H1 (cell line): ENCODE data around the gene ATP5F1E.

ENCODE experiments used
- CEBPB ChIP-seq: IDR thresholded peaks from 2 replicates; pipeline ENCODE4 v1.6.1; 2012; ENCODE audit warnings: low read depth, low read length
- EZH2 ChIP-seq: fragments of 200-600 bp; sonication (generic); IDR thresholded peaks from 2 replicates; pipeline ENCODE4 v1.7.1; 2012; ENCODE audit warnings: low read depth, mild to moderate bottlenecking, moderate library complexity, low read length, inconsistent platforms; ENCODE audit not compliant: severe bottlenecking
- POLR2AphosphoS5 ChIP-seq: IDR thresholded peaks from 2 replicates; pipeline ENCODE4 v1.6.1; 2011; ENCODE audit warnings: low read depth, low read length
- TF ChIP-seq, protein P1 (sequence below), 3 experiments: IDR thresholded peaks; 1 replicate in 2 of 3; 2 replicates in 1 of 3; pipeline versions ENCODE4 v1.5.1 to v1.6.1; 2011; ENCODE audit warnings: low read length in 3 of 3, mild to moderate bottlenecking in 3 of 3, inconsistent platforms in 2 of 3, low read depth in 1 of 3, moderate library complexity in 1 of 3; ENCODE audit not compliant: insufficient read depth in 1 of 3; ENCODE audit errors: control extremely low read depth in 1 of 3

DNA sequence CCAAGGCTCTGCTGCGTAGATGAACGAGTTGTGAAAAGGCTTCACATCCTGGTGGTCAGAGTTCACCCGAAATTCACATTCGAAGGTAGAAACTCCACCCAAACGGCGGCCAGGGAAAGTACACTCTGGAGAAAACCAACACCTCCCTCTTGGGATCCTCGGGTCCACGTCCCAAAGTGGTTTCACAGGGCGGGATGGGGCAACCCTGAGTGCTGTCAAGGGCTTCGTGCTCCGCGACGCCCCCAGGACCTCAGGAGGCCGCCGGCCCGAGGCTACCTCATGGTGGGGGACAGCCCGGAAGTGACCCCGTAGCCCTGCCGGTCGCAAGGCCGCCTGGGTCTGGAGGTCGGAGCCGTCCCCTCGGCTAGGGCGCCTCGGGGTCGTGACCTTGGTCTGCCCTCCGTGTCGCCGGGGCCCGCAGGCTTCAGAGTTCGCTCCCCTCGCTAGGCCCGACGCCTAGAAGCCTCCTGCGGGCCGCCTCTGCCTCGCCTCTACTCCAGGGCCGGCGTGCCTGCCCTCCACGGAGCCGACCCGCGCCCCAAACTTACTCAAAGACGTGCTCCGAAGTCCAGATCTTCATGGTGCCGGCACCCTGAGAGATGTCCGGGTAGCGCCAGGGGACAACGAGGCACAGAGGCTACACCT is 10.1 kb upstream of the ATP5F1E start, which contains the start of gene PRELID3B:
- TF ChIP-seq EZH2, result no peak
- no peak for TF ChIP-seq POLR2AphosphoS5
- no peak for TF ChIP-seq CEBPB
- TF ChIP-seq, protein P1, sequence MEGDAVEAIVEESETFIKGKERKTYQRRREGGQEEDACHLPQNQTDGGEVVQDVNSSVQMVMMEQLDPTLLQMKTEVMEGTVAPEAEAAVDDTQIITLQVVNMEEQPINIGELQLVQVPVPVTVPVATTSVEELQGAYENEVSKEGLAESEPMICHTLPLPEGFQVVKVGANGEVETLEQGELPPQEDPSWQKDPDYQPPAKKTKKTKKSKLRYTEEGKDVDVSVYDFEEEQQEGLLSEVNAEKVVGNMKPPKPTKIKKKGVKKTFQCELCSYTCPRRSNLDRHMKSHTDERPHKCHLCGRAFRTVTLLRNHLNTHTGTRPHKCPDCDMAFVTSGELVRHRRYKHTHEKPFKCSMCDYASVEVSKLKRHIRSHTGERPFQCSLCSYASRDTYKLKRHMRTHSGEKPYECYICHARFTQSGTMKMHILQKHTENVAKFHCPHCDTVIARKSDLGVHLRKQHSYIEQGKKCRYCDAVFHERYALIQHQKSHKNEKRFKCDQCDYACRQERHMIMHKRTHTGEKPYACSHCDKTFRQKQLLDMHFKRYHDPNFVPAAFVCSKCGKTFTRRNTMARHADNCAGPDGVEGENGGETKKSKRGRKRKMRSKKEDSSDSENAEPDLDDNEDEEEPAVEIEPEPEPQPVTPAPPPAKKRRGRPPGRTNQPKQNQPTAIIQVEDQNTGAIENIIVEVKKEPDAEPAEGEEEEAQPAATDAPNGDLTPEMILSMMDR (IDR thresholded peaks at IDR 0.05; ENCODE audit: control extremely low read depth in 1 of 3, insufficient read depth in 1 of 3, low read depth in 1 of 3, low read length in 3 of 3), result no peak
